HG03025 (cell line): ENCODE results near the gene ZNF462.

ENCODE experiments used
- ATAC-seq: cut with Tn5 transposase; IDR thresholded peaks from one replicate; pipeline ENCODE4 v1.9.1; 2021; ENCODE audit warnings: mild to moderate bottlenecking, moderate library complexity; ENCODE audit not compliant: unreplicated experiment, low FRiP score

The ZNF462 gene

DNA sequence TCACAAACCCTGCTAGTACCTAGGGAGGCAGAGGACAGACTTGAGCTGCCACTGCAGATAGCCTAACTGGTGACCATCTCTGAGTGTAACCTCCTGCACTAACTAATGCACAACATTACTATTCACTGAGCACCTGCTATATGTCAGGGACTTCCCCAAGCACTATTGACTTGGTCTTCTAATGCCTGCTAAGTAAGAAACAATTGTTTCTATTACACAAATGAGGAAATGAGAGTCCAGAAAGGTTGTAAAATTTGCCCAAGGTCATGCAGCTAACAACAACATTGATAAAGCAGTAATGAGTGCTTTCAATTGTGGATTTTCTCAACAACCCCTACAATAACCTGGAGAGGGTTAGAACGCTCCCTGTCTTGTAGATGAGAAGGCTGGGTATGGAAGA, 183.7 kb downstream of the ZNF462 start:
- peak; percentile 98 for ATAC-seq

DNA sequence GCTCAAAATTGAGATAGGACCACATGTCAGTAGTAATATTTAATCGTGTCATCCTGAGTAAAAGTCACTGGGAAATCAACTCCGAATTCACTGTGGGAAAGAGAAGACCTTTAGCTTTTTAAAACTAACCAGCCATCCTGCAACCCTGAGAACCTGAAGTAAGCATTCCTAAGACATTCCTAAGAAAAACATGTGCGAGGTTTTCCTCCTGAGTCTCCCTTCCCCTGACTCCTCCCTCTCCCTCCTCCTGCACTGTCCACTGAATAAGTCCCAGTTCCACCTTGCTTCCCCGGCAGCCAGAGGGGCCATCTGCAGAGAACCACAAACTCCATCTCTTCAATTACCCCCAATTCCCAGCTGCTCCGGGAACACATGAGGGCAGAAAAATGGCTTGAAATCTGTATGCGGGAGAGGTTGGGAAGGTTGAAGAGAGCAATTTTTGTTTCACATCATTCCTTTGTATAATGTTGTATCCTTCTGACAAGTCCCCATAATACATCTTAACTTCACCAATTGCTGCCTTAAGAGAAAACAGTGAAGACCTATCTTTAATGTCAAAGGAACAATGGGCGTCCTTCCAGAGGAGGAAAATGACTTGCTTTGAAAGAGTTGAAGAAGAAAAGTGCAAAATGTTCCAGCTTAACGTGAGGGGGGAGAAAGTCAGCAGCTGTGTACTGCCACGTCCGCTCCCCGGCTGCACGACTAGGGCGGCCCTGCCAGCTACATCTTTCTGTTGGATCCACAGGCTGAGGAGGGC, 186.3 kb downstream of the ZNF462 start:
- ATAC-seq = no peak

DNA sequence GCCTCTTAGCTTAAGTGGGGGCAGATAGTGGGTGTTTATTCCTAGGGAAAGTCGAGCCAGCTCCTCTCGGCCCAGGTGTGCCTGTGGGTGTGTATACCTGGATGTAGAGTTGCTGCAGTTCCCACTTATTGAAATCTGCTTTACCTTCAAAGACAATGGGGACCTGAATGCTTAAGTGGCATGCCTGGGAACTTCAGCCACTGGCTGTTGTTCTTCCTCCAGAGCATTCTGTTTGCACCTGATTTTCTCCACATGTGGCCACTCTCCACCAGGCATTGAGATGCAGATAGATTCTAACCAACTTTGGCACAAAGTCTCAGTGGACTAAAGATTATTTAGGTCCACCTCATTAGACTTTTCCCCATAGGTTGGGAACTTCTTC, 186.8 kb downstream of the ZNF462 start:
- ATAC-seq = no peak

DNA sequence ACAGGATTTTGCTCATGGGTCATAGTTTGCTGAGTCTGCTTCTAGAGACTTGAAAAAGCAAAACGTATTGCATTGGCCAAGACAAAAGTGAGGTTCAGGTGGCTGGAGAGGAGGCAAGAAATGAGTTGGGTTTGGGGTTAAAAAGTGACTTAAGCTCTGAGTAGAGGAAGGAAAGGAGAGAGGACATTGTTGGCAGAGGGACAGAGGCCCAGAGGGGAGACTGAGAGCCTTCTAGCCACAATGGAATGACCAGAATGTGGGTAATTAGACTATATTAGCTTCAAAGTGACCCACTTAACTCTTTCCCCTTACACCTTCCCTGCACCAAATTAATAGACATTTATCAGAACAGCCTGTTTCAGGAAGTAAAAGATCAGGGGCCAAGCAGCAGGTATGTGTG, 188.4 kb downstream of the ZNF462 start:
- ATAC-seq = no peak

DNA sequence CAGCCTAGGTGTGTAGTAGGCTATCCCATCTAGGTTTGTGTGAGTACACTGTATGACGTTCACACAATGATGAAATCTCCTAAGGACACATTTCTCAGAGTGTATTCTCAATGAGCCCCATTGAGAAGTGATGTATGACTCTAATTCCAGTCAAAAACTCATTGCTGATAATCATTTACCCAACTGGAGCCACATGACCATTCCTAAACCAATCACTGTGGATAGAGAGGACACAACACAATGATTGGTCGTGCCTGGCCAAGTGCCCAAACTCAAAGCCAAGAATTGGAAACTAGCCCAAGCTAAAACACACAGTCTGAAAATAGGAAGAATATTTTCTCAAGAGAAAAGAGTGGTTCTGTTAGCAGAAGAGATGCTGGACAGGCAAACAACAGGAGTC, 191.2 kb downstream of the ZNF462 start:
- no peak for ATAC-seq

DNA sequence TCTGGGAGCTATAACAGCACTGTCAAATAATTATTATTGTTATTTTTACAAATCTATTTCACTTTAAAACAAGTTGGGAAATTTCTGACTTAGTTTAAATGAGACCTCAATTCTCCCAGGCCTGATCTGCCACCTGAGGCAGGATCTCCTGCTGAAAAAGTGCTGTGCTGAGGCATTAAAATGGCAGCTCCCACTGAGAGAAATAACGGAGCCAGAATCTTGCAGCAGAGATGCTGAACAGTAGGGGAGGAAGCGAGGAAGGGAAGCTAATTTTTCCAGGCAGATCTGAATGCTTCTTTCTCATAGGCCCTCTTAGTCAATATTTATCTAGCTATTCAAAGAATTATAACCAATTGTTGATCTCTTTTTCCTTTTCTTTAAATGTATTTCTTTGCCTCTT, 196.3 kb downstream of the ZNF462 start:
- ATAC-seq = no peak

DNA sequence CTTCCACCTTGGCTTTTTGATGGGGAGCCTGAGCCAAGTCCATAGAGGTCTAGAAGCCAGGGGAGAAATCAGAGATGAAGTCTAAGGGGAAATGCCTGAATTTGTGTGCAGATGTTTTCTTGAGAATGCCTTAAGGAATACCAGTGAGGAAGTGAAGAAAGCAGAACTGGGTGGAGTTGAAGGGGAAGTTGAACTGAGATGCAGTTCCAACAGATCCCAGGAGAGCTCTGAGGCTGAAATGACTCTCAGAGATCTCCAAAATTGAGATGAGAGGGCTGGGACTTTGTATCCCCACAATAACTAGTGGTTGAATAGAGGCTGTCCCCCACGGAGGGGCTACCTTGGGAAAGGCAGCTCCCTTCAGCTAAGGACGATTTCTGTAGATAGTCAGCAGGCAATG, 197.1 kb downstream of the ZNF462 start:
- no peak for ATAC-seq
